Hepatocyte (in vitro differentiated cells): ENCODE data around the gene NXNL1.

Experiments used
- CTCF ChIP-seq: fragments of 200-600 bp; sonication (generic); IDR thresholded peaks from 2 replicates; pipeline ENCODE4 v1.5.1; 2016; ENCODE audit warnings: antibody characterized with exemption, mild to moderate bottlenecking; ENCODE audit not compliant: poor library complexity
- EZH2 ChIP-seq: fragments of 200-600 bp; sonication (generic); IDR thresholded peaks from 2 replicates; pipeline ENCODE4 v1.6.1; 2016; ENCODE audit warnings: antibody characterized with exemption, mild to moderate bottlenecking, borderline replicate concordance
- EZH2phosphoT487 ChIP-seq: fragments of 200-600 bp; sonication (generic); IDR thresholded peaks from one replicate; pipeline ENCODE4 v1.6.1; 2018; ENCODE audit warnings: antibody characterized with exemption, mild to moderate bottlenecking, low read depth, moderate library complexity; ENCODE audit not compliant: unreplicated experiment, severe bottlenecking

- peak; percentile 49 for TF ChIP-seq CTCF
- no peak for TF ChIP-seq EZH2phosphoT487
- no peak for TF ChIP-seq EZH2
These were observed 19.3 kb downstream of the NXNL1 start for GRCh38 chr19:17441241-17442021.
